Measurements from ENCODE around the gene GFRA1. TPM values are rescaled to one million over a fixed set of nuclear protein-coding genes. Genes with fewer than 3 reads are reported as not detected.

GFRA1 gene
- total RNA-seq, 1 donor from 2014 or later: 4.2 TPM

- Mint-ChIP-seq H3K36me3 (ENCODE audit: low read depth, unreplicated experiment) (no peaks in the 10 kb centered on the region), H3K27me3 (ENCODE audit: unreplicated experiment) (no peaks in the 10 kb centered on the region), H3K27ac (ENCODE audit: unreplicated experiment) (no peak overlapping the region), H3K4me1 (ENCODE audit: unreplicated experiment) (peaks cover 6% of the 10 kb centered on the region), H3K9me3 (ENCODE audit: unreplicated experiment) (no peaks in the 10 kb centered on the region), H3K4me3 (ENCODE audit: unreplicated experiment) (no peak overlapping the region)
- TF ChIP-seq CTCF (IDR thresholded peaks at IDR 0.05; ENCODE audit: unreplicated experiment): no peak
- DNase-seq (ENCODE audit: low spot score): no peak
Measured at GRCh38 chr10:116226053-116226452, 47.0 kb downstream of the GFRA1 start.

GRCh38 chr10:116223289-116223688 is 49.7 kb downstream of the GFRA1 start:
- no peaks in the 10 kb centered on the region for H3K27me3 Mint-ChIP-seq (ENCODE audit: unreplicated experiment)
- TF ChIP-seq CTCF (IDR thresholded peaks at IDR 0.05; ENCODE audit: unreplicated experiment): no peak
- no peaks in the 10 kb centered on the region for H3K36me3 Mint-ChIP-seq (ENCODE audit: low read depth, unreplicated experiment)
- H3K4me3 Mint-ChIP-seq (ENCODE audit: unreplicated experiment): no peak overlapping the region
- H3K27ac Mint-ChIP-seq (ENCODE audit: unreplicated experiment): no peak overlapping the region
- no peaks in the 10 kb centered on the region for H3K9me3 Mint-ChIP-seq (ENCODE audit: unreplicated experiment)
- H3K4me1 Mint-ChIP-seq (ENCODE audit: unreplicated experiment): peaks cover 7% of the 10 kb centered on the region
- no peak for DNase-seq (ENCODE audit: low spot score)

GRCh38 chr10:116221053-116221452 is 52.0 kb downstream of the GFRA1 start:
- no peaks in the 10 kb centered on the region for H3K9me3 Mint-ChIP-seq (ENCODE audit: unreplicated experiment)
- DNase-seq (ENCODE audit: low spot score): no peak
- H3K27me3 Mint-ChIP-seq (ENCODE audit: unreplicated experiment): no peaks in the 10 kb centered on the region
- no peak overlapping the region for H3K27ac Mint-ChIP-seq (ENCODE audit: unreplicated experiment)
- peaks cover 7% of the 10 kb centered on the region for H3K4me1 Mint-ChIP-seq (ENCODE audit: unreplicated experiment)
- no peaks in the 10 kb centered on the region for H3K36me3 Mint-ChIP-seq (ENCODE audit: low read depth, unreplicated experiment)
- H3K4me3 Mint-ChIP-seq (ENCODE audit: unreplicated experiment): no peak overlapping the region
- TF ChIP-seq CTCF (IDR thresholded peaks at IDR 0.05; ENCODE audit: unreplicated experiment): no peak

GRCh38 chr10:116216676-116217075 is 56.3 kb downstream of the GFRA1 start:
- H3K4me1 Mint-ChIP-seq (ENCODE audit: unreplicated experiment): peaks cover 4% of the 10 kb centered on the region
- no peaks in the 10 kb centered on the region for H3K9me3 Mint-ChIP-seq (ENCODE audit: unreplicated experiment)
- DNase-seq (ENCODE audit: low spot score): no peak
- no peaks in the 10 kb centered on the region for H3K36me3 Mint-ChIP-seq (ENCODE audit: low read depth, unreplicated experiment)
- no peak overlapping the region for H3K4me3 Mint-ChIP-seq (ENCODE audit: unreplicated experiment)
- TF ChIP-seq CTCF (IDR thresholded peaks at IDR 0.05; ENCODE audit: unreplicated experiment): no peak
- no peaks in the 10 kb centered on the region for H3K27me3 Mint-ChIP-seq (ENCODE audit: unreplicated experiment)
- no peak overlapping the region for H3K27ac Mint-ChIP-seq (ENCODE audit: unreplicated experiment)

GRCh38 chr10:116215651-116216050 is 57.4 kb downstream of the GFRA1 start:
- DNase-seq (ENCODE audit: low spot score): no peak
- H3K9me3 Mint-ChIP-seq (ENCODE audit: unreplicated experiment): no peaks in the 10 kb centered on the region
- H3K27ac Mint-ChIP-seq (ENCODE audit: unreplicated experiment): no peak overlapping the region
- TF ChIP-seq CTCF (IDR thresholded peaks at IDR 0.05; ENCODE audit: unreplicated experiment): no peak
- no peaks in the 10 kb centered on the region for H3K27me3 Mint-ChIP-seq (ENCODE audit: unreplicated experiment)
- no peaks in the 10 kb centered on the region for H3K36me3 Mint-ChIP-seq (ENCODE audit: low read depth, unreplicated experiment)
- no peak overlapping the region for H3K4me3 Mint-ChIP-seq (ENCODE audit: unreplicated experiment)
- H3K4me1 Mint-ChIP-seq (ENCODE audit: unreplicated experiment): no peaks in the 10 kb centered on the region

All from endothelial cell (in vitro differentiated cells).